IMR-90 (cell line): Measurements from ENCODE around the gene OR2AJ1. TPM values are rescaled to one million over a fixed set of nuclear protein-coding genes. Genes with fewer than 3 reads are reported as not detected.

Experiments
- ATAC-seq: fragments of 200-7000 bp; cut with Tn5 transposase; 2 replicates; pipeline ENCODE4 v1.9.1; 2020; ENCODE audit warnings: low read depth, mild to moderate bottlenecking, moderate library complexity
- BruUV-seq: library from RNA; stranded (reverse); fragments of 400-500 nt; replicated peaks from 2 replicates; lab custom pipeline; 2021; lab: Mats Ljungman, UMichigan
- CTCF ChIA-PET: fragments of 300-600 bp; formaldehyde crosslinking; extraction: SDS; loops from one replicate; lab custom pipeline; 2021; ENCODE audit warnings: antibody characterized with exemption; lab: Yijun Ruan, JAX
- POLR2A ChIA-PET: fragments of 300-600 bp; sonication (Branson Sonifier 250); formaldehyde crosslinking; loops from one replicate; lab custom pipeline; 2022; ENCODE audit warnings: antibody characterized with exemption; ENCODE audit not compliant: unreplicated experiment; lab: Charles Lee
- DNase-seq: peaks from one replicate; pipeline ENCODE4 v3.0.0; 2013
- H2AFZ ChIP-seq: replicated peaks from 2 replicates; pipeline ENCODE3; 2013; ENCODE audit warnings: low read length, mild to moderate bottlenecking; ENCODE audit not compliant: poor library complexity
- H2AK5ac ChIP-seq: 2 replicates; pipeline ENCODE4 v1.6.1; 2013; ENCODE audit warnings: low read depth, low read length, inconsistent platforms
- H2AK9ac ChIP-seq: replicated peaks from 2 replicates; pipeline ENCODE3; 2013; ENCODE audit warnings: mild to moderate bottlenecking, low read depth, low read length, moderate library complexity; ENCODE audit not compliant: poor library complexity
- H2BK120ac ChIP-seq: 2 replicates; pipeline ENCODE4 v1.6.1; 2013; ENCODE audit warnings: low read depth, low read length, inconsistent platforms
- H2BK15ac ChIP-seq: 3 replicates; pipeline ENCODE4 v1.6.1; 2013; ENCODE audit warnings: low read depth, low read length, inconsistent platforms
- H2BK20ac ChIP-seq: 2 replicates; pipeline ENCODE4 v1.6.1; 2013; ENCODE audit warnings: low read depth, mild to moderate bottlenecking, inconsistent platforms, low read length, moderate library complexity
- H2BK5ac ChIP-seq: 2 replicates; pipeline ENCODE4 v1.6.1; 2013; ENCODE audit warnings: mild to moderate bottlenecking, low read depth, low read length, inconsistent platforms; ENCODE audit not compliant: poor library complexity, severe bottlenecking
- H3K14ac ChIP-seq: replicated peaks from 2 replicates; pipeline ENCODE4 v1.6.1; 2013; ENCODE audit warnings: low read depth, low read length, inconsistent platforms
- H3K18ac ChIP-seq: 2 replicates; pipeline ENCODE4 v1.6.1; 2013; ENCODE audit warnings: low read depth, low read length, control low read depth
- H3K23ac ChIP-seq: 2 replicates; pipeline ENCODE4 v1.6.1; 2013; ENCODE audit warnings: low read depth, low read length, inconsistent platforms
- H3K27ac ChIP-seq: 2 replicates; pipeline ENCODE4 v1.5.1; 2013; ENCODE audit warnings: mild to moderate bottlenecking, control low read depth, low read length; ENCODE audit not compliant: insufficient read depth
- H3K27me3 ChIP-seq: 2 replicates; pipeline ENCODE4 v1.6.1; 2013; ENCODE audit warnings: low read length; ENCODE audit not compliant: control insufficient read depth, insufficient read depth
- H3K36me3 ChIP-seq: 2 replicates; pipeline ENCODE4 v1.6.1; 2013; ENCODE audit warnings: low read length, mixed read lengths; ENCODE audit not compliant: control insufficient read depth, insufficient read depth
- H3K4ac ChIP-seq: 2 replicates; pipeline ENCODE4 v1.6.1; 2013; ENCODE audit warnings: low read depth, low read length, inconsistent platforms
- H3K4me1 ChIP-seq: 2 replicates; pipeline ENCODE4 v1.6.1; 2013; ENCODE audit warnings: low read length, mixed read lengths; ENCODE audit not compliant: control insufficient read depth, insufficient read depth
- H3K4me2 ChIP-seq: 2 replicates; pipeline ENCODE4 v1.6.1; 2013; ENCODE audit warnings: low read depth, mild to moderate bottlenecking, control low read depth, low read length, moderate library complexity
- H3K4me3 ChIP-seq: 2 replicates; pipeline ENCODE4 v1.5.1; 2013; ENCODE audit warnings: low read depth, mild to moderate bottlenecking, control low read depth, low read length, moderate library complexity; ENCODE audit not compliant: insufficient read depth
- H3K56ac ChIP-seq: 2 replicates; pipeline ENCODE4 v1.6.1; 2013; ENCODE audit warnings: low read length, inconsistent platforms; ENCODE audit not compliant: insufficient read depth; ENCODE audit errors: extremely low read depth
- H3K79me1 ChIP-seq, 2 experiments: 2 replicates each; pipeline ENCODE4 v1.6.1; 2013; ENCODE audit warnings: low read length in 2 of 2, inconsistent platforms in 1 of 2, low read depth in 1 of 2
- H3K9ac ChIP-seq: 2 replicates; pipeline ENCODE4 v1.6.1; 2013; ENCODE audit warnings: low read depth, low read length, control low read depth
- H3K9me1 ChIP-seq: 2 replicates; pipeline ENCODE4 v1.6.1; 2013; ENCODE audit warnings: low read length, inconsistent platforms; ENCODE audit not compliant: insufficient read depth
- H3K9me3 ChIP-seq: 2 replicates; pipeline ENCODE4 v1.6.1; 2013; ENCODE audit warnings: low read length; ENCODE audit not compliant: control insufficient read depth, insufficient read depth
- H4K20me1 ChIP-seq: 2 replicates; pipeline ENCODE4 v1.6.1; 2013; ENCODE audit warnings: low read length, inconsistent platforms; ENCODE audit not compliant: insufficient read depth
- H4K5ac ChIP-seq: 2 replicates; pipeline ENCODE4 v1.6.1; 2013; ENCODE audit warnings: mild to moderate bottlenecking, low read depth, low read length, control low read depth
- H4K8ac ChIP-seq, 2 experiments: 2 replicates each; pipeline ENCODE4 v1.6.1; 2013; ENCODE audit warnings: low read depth in 2 of 2, low read length in 2 of 2, control low read depth in 1 of 2, inconsistent platforms in 1 of 2
- H4K91ac ChIP-seq: 2 replicates; pipeline ENCODE4 v1.6.1; 2013; ENCODE audit warnings: low read depth, low read length, inconsistent platforms; ENCODE audit not compliant: insufficient read depth
- MAFK ChIP-seq: IDR thresholded peaks from 2 replicates; pipeline ENCODE4 v1.6.1; 2012; ENCODE audit warnings: low read depth, low read length, improper control_type of control experiment
- POLR2A ChIP-seq: IDR thresholded peaks from 2 replicates; pipeline ENCODE4 v1.6.1; 2012; ENCODE audit warnings: mild to moderate bottlenecking, low read depth, low read length
- WGBS, 2 experiments: methylation state at CpG; one replicate each; pipeline versions ENCODE4 v1.1.5 to v1.1.7; 2013; ENCODE audit warnings: missing lambda C conversion rate in 2 of 2; ENCODE audit not compliant: insufficient read length in 1 of 2; ENCODE audit errors: extremely low coverage in 2 of 2; 5-methylcytosine and 5-hydroxymethylcytosine counted together
- dilution Hi-C: fragments of 300-500 bp; cut with HindIII; formaldehyde crosslinking; loops from one replicate; pipeline ENCODE4 v1.14.3; 2018; ENCODE audit warnings: low sequenced_read_pairs; ENCODE audit not compliant: unreplicated experiment
- in situ Hi-C: fragments of 300-500 bp; cut with MboI; formaldehyde crosslinking; loops from 3 replicates; pipeline ENCODE4 v1.14.3; 2019; ENCODE audit warnings: low sequenced_read_pairs, inconsistent platforms, mixed read lengths
- intact Hi-C: fragments of 100-400 bp; cut with micrococcal nuclease; formaldehyde crosslinking; loops from 2 replicates; pipeline ENCODE4 v1.10.0; 2022
- polyA plus RNA-seq, 3 experiments: library from polyadenylated mRNA; depleted of rRNA; stranded (reverse); fragments of >200 nt; gene quantifications; 2 replicates each; pipeline ENCODE4 v1.2.3, GENCODE V29; 2012; ENCODE audit warnings: low replicate concordance in 1 of 3
- total RNA-seq: library from RNA; depleted of rRNA; stranded (reverse); fragments of >200 nt; gene quantifications from 2 replicates; pipeline ENCODE4 v1.2.3, GENCODE V29; 2012

Gene OR2AJ1
- total and polyA plus RNA-seq, 2 of the 4 experiments (the other 2 are of a cell fraction), result not detected

- Histone ChIP-seq H2BK5ac (no peak overlapping the region), H3K4me3 (no peak overlapping the region), H2BK120ac (no peak overlapping the region), H3K9me1 (no peaks in the 10 kb centered on the region), H4K20me1 (no peaks in the 10 kb centered on the region), H2AK9ac (no peak overlapping the region), H4K91ac (no peak overlapping the region), H4K5ac (no peak overlapping the region), H3K36me3 (no peaks in the 10 kb centered on the region), H3K56ac (no peak overlapping the region), H2BK20ac (no peak overlapping the region), H3K27me3 (no peaks in the 10 kb centered on the region), H3K23ac (no peak overlapping the region), H2AFZ (no peak overlapping the region), H2AK5ac (no peak overlapping the region), H3K14ac (no peak overlapping the region), H3K4me2 (no peak overlapping the region), H3K4me1 (no peaks in the 10 kb centered on the region), H4K8ac (no peak overlapping the region), H3K9ac (no peak overlapping the region), H2BK15ac (no peak overlapping the region), H3K79me1 (no peaks in the 10 kb centered on the region), H3K9me3 (peaks cover 5% of the 10 kb centered on the region; the same call in 1 of the 2 replicates), H3K18ac (no peak overlapping the region), H3K27ac (no peak overlapping the region), H3K4ac (no peak overlapping the region)
- TF ChIP-seq POLR2A, result no peak
- TF ChIP-seq MAFK, result peak; percentile 87
- ChIA-PET POLR2A (no interaction called here), CTCF (no interaction called here)
- dilution Hi-C loops (no loop called here), in situ Hi-C loops (no loop called here), intact Hi-C loops (no loop called here)
- DNase-seq (no peak), ATAC-seq (no peak)
- BruUV-seq, result no TSS peak
- WGBS, 2 experiments, result no CpG with 5 or more reads among the region's 1 CpG
These were observed 28.7 kb downstream of the OR2AJ1 start for GRCh38 chr1:247953408-247953807.
